Activated CD8-positive, alpha-beta memory T cell treated with anti-CD3 and anti-CD28 coated beads, Interleukin-2, amount 50 U/mL, for 24 hours (primary cell): Measurements from ENCODE around the gene MPDZ.

ENCODE experiments used
- DNase-seq: peaks from one replicate; pipeline ENCODE4 v3.0.0-alpha.2; 2020; ENCODE audit errors: extremely low read depth

Gene MPDZ

DNA sequence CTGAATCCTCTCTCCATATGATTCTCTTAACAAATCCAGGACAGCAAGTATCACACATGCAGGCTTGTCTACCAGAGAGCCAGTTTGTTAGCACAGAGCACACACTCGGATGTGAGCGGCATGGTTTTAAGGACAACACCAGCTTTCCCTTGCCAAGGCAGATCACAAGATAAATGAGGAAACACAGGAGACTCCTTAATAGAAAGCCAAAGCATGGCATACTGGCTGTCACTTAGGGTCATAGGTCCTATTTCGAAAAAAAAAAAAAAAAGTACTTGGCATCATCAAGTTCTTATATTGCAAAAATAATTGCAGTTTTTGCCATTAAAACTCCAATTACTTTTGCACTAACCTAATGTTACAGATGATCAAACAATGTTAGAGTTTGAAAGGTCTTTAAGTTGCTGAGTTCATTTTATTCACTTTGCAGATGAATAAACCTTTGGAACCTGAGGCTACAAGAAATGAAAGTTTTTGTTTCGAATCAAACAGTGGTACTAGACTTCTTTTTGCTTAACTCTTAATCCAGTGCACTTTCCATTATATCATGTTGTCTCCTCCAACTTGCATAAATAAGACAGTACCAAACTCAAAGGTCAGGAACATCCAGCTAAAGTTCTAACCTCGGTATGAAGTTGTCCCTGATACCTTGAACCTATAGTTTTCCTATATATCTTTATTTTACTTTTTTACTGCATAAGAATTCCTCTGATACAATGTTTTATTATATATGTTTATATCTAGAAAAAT is 138.5 kb downstream of the MPDZ start:
- no peak for DNase-seq

DNA sequence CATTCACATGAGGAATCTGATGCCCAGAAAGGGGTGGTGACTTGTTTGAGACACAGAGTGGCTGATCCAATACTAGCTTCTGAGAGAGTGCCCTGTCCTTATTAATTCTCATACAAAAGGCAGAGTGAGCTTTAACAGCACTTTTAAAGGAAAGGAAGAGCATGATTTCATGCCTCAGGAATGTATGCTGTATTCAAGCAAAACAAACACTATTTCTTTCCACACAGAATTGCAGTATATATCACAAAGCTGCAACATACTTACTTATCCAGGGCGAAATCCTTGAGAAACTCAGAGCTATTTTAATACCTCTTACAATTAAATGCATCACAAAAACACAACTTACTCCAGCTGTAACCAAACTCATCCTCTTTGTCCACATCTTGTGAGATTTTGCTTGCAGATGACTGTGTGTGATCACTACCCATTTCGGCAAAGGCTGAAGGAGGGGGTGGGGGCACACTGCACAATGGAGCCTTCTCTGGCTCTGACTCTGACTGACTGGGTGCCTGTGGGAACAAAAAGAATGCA is 139.8 kb downstream of the MPDZ start:
- no peak for DNase-seq

DNA sequence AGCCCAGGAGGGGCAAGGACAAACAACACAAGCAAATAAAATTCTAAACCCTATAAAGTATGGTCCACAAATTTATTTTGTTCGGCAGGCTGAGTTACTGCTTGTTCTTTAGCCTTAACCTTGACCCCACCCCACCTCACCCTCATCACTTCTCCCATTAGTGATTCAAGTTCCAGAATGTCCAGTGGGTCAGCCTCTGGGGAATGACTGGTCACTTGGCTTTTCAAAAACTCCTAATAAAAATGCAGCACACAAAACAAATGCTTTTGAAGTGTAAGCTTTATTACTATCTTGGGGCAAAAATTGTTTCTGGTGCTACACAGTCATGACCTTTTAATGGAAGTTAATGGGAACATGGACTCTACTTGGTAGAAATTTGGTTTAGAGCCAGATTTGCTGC is 142.1 kb downstream of the MPDZ start:
- DNase-seq, result no peak

DNA sequence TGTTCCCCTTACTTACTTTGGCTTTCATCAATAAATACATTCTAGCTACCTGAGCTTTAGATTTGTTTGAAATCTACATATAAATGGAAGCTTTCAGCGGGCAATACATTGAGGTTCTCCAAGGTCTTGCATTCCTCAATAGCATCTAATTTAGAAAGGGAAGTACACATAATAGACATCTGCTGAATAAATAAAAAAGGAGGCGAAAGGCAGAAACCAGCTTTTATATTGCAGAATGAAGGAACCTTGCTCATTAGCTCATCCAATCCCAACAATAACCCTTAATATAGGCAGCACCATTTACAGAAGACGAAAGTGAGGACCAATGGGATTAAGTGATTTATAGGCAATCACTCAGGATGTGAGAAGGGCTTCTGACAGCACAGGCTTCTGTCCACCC is 147.5 kb downstream of the MPDZ start:
- no peak for DNase-seq

DNA sequence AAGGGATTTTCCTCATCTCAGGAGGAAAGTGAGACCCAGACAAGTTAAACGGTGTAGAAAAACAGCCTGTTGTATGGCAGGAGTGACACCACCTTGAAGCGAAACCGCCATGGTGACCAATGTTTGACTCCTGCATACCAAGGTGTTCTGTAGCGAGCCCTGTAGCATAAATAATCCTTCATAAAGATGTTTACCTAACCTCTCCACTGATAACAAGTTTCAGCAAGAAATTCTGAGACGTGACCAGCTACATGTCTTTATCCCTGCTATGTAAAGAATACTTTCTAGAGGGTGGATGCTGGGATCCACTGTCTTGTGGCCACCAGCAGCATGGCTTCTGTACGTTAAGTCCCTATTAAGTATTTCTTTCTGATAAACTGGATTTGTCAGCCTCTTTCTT is 148.1 kb downstream of the MPDZ start:
- DNase-seq, result no peak

DNA sequence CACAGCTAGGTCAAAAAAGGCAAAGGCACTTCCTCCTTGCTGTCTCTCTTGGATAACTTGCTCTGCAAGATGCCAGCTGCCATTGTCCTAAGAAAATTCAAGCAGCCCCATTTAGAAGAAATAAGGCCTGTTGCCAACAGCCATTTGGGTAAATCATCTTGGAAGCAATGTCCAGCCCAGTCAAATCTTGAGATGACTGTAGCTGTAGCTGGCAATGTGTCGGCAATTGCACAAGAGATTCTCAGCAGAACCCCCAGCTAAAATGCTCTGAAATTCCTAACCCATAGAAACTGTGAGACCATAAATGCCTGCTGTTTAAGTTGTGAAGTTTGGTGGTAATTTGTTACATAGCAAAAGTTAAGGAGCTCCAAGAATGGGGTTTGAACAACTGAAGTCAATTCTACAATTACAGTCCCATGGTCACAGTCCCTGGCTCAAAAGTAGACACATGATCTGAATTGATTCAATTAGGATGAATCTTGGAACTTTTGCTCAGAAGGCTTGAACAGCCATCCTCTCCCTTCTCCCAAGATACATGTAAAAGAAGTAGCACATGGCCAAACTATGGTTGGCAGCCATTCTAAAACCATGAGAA is 151.1 kb downstream of the MPDZ start:
- no peak for DNase-seq

DNA sequence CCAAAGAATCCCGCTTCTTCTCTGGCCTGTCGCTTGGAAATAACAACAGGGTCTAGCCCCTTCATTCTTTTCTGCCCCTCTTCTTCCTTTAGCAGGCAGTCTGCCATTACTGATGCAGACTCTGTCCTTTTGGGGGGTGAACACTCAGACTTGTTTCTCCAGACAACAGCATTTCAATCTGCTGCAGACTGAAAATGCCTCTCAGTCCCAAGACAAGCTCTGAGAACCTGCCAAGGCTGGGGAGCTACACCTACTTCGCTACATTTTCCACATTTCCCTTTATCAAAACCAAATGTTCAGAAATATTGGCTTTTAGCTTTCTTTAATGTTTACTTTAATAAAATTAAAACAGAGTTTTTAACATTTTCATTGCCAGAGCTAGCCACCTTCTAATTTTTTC is 152.4 kb downstream of the MPDZ start:
- DNase-seq, result no peak

DNA sequence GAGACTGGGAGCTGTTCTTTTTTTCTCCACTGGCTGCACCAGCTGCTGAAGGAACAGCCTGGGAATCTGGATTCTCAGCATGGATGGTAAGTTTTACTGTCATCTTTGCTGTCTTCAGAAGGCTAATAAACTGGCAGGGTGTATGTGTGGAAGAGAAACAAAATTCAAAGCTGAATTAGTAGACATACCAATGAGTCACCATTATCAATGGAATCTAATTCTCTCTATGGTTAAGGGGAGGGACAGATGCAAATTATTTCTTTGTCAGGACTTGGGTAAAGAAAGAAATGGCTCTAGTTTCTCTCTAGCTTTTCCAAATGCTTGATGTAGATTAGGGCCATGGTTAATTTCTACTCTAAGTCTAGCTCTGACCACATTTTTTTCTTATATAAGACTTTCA is 154.2 kb downstream of the MPDZ start:
- DNase-seq, result no peak

DNA sequence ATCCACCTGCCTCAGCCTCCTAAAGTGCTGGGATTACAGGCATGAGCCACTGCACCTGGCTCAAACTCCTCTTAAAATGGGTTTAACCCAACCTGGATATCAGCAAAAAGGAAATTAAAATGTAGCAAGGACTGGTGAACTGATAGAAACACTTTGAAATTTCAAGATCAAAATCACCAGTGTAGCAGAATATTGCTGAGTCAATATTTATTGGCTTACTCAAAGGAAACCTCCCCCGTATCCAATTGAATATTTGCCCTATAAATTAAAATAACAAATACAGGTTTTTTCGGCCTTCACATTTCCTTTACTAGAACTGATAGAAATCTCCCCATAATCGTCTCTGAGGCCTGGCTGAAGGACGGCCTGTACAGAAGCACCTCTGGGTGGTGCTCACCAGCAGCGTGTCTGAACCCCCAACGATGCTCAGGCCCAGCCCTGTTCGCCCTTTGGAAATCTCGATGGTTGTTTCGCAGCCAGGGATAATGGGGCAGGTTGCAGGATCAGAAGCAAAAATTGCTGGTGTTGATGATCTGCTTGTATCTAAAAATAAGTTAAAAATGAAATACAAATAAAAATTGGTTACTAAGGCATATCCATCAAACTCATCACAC is 156.6 kb downstream of the MPDZ start:
- no peak for DNase-seq

DNA sequence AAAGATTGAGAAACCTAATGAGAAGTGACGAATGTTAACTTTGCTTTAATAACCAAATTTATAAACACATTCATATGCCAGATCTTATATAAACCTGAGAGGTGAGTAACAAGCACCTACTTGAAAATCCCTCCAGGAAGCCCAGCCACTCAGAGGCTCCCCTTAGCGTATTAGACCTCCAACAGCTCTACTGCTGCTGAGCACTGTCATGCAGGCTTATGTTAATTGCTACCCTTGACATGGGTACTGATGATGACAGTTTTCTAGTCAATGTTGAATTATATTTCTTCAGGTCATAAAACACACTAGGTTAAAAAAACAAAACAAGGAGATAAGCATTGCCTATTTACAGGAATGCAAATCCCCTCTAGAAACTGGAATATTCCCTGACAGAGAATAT is 161.2 kb downstream of the MPDZ start:
- no peak for DNase-seq

DNA sequence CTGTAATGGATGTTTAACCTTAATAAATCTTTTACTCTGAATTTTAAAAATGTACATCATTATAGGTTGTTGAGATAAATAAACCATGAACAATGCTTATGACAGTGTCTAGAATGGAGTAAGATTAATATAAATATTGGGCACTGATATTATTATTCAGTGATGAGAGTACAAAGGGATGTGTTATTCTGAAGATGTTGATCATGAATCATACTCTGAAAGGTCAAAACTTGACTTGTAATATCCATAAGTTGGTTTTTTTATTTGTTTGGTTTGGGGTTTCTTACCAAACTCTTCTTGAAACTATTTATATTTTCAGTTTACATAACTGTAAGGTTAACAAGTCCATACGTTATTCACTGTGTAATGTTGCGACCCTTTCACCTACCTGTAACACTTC is 163.2 kb downstream of the MPDZ start:
- DNase-seq, result no peak

DNA sequence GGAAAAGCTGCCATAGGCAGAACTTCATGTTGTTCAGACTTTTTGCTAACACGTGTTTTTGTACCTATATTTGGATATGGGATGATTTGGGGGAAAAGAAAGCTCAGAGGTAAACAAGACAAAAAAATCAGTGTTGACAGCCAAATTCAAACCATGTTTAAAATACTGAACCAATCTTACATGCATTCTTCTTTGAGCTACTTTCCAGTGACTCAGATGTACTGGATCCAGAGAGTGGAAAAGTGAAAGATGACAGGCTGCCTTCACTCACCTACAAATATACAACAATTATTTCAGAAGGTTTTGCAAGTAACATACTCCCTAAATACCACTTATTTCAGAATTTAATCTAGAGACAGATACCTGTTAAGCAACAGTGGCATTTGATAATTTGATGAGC is 165.7 kb downstream of the MPDZ start:
- DNase-seq, result no peak

DNA sequence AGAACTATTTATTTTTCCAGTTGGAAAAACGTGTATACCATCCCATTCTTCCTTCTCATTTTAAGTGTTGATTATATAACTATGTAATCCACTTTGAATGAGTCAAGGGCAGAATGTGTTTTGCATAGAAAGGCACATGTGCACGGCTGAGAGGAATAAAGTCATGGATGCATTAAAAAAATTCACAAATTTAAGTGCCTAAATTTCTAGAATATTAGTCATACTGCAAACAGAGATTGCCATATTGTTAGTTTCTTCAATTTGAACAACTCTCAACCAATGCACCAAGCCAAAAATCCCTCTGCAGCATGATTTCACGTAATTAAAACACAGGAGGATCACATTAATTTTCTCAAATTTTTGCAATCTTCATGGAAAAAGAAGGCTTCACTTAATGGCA is 166.3 kb downstream of the MPDZ start:
- no peak for DNase-seq

DNA sequence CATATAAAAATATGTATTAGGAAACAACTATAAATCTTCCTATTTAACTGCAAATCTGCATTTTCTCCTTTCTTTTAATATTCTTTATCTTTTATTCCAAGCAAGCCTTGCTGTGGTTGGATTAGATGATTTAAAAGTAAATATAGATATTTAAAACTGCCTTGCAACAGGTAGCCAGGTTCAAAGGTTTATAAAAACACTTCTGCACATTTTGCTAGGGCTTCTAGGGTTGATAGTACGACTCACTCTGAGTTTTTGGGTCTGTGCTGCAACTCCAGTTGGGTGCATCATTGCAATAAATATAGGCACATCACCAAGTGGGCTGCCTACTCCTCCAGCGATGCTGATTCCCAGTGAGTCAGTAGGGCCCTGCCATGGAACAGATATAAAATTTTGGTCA is 167.7 kb downstream of the MPDZ start:
- no peak for DNase-seq

DNA sequence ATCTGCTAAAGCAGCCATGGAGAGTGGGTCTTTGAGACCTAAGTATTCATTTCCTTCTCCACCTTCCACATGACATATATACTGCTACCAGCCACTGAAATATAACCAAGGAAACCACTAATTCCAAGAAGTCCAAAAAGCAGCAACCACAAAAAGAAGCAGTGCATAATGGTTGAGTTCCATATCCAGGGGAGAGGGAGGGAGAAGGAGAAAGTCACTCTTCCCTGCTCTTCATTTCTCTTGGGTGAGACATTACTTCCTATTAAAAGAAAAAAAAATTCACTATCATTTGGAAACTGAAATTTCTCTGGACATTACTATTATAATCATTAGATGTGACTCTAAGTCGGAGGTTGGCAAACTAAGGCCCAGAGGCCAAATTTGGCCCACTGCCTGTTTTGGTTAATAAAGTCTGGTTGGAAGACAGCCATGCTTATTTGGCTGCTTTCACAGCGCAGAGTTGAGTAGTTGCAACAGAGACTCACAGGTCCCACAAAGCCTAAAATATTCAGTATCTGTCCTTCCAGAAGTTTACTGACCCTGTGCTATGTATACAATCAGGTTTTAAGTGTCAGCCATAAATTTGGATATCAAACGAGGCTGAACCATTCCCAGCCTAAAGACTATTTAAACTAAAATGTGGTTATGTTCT is 168.6 kb downstream of the MPDZ start:
- no peak for DNase-seq

DNA sequence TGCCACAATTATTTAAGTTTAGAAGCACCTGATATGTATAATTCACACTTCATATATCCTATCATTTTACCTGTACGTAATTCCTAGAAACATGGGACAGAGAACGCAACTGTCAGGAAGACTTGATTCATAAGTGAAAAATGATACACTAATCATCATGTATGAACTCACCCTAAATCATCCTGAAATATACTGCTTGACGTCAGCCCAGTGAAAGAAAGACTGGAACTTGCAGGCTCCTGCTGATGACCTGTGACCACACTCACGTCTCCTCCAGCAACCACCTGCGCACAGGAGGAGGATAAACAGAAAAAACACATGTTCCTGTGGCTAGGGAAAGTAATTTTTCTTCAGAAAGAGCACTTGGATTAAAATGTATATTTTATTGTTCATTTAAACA is 169.7 kb downstream of the MPDZ start:
- DNase-seq, result no peak

DNA sequence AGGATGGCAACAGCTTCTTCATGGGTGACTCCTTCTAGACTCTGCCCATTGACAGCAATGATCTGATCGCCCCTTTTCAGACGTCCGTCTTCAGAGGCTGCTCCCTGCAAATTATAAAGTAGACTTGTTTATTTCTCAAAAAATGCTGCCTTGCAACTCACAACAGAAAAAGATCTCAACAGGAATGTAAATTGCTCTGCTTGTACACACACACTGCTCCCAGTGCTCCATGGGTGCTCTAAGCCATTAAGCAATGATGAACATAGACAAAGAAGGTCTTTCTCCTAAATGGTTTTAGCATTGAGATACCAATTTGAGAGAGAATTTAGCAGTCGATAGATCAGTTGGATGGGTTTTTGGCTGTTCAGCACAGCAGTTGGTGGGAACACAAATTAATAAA is 172.5 kb downstream of the MPDZ start:
- DNase-seq, result no peak

DNA sequence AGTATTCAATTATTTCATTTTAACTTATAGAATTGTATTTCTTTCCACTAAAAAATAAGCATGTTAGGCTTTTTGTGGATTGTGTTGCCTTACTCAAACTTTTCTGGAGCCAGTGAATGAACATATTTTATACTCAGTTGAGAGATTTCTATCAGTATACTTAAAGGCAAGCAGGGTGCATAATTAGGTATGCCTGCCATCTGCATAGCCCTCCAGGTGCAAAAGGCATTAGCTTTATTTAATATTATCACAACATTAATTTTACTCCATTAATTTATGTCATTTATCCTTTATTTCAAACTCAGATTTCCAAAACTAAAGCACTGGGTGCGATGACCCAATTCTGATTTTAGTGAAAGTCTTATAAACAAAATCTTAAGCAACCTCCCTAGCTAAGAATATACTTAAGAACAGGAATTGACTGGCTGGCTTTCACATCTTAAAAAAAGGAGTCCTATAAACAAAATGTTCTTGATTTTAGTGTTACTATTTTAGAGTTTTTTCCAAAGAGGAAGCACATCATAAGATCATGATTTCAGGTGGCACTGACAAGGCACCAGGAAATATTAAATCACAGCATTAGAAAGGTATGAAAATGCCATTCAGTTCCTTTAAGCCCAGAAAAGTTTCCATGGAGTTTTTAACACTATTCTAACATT is 178.4 kb downstream of the MPDZ start:
- no peak for DNase-seq

DNA sequence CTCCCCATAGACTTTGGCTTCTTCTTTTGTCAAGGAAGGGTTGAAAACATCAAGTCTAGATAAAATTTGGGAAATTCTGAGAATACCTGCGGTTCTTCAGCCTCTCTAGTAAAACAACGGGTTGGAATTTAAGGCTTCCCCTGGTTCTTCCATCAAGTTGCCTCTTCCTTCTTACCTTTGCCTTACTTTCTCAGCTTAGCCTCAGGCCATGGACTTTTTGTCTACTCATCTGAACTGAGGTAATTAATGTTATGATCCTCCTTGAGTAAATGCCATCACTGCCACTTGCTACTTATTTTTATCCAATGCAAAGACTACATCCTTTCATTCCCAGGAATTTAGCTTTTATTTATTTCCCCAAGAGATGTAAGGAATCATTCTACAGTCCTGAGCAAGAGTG is 184.4 kb downstream of the MPDZ start:
- DNase-seq, result no peak

DNA sequence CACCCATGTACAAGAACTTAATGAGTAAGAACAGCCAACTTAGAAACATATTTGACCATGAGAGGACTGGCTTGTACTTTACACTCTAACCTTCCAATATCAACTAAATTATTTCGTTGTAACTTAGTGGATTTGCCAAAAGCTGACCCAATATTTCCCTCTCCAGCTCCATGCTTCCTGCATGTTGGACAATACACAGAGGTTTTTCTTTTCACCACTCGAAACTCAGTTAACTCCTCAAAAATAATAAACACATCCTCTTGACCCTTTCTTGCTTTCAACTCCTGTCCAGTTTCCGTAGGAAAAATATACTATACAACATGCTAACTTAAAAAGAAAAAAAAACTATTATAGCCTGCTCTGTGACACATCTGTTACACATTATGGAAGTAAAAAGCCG is 188.9 kb downstream of the MPDZ start:
- DNase-seq, result no peak

DNA sequence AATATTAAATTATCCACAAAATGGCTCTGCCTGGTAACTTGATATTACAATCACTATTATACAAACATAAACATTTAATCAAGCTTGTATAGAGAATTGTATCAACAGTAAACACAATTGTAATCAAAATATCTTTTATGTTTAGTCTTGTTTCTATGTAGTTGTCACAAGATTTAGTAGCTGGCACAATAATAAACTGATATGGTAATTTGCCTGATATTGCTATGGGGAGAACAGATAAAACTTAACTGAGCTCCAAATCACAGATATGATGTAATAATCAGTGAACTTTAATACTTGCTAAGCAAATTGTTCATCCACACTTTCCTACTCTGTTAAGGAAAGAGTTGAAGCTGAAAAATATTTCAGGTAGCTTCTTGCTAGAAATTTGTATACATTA is 189.8 kb downstream of the MPDZ start:
- no peak for DNase-seq

DNA sequence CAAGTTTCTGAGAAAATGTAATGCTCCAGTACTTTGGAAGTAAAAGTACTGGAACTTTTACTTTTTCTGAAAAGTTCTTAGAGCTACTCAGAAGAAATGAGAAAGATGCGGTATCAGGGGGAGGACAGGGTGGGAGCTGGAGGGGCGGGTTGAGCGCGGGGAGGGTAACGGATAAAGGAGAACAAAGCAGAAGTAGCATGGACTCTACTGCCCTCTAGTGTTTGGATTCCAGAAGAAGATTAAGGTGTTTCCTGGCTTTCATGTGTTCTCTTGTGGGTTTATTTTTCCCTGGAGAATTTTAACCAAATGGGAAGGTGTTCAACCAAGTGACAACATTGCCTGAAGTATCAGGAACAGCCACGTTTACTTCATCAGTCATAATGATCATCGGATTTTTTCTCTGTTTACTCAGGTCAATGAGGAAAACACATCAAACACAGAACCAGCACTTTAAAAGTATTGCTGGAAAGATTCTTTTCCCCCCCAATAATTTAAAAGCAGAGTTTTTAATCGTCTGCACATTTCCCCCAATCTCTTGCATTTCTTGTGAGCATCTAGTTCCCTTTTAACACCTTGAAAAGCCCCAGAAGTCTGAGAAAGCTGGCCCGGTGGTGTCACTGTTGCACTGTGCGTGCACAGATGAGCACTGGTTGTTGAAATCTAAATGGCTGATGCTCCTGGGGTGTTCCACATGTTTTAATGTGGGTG is 190.6 kb downstream of the MPDZ start:
- DNase-seq, result no peak
